Natural killer cell (primary cell): ENCODE measurements around the gene KCND2. TPM values are rescaled to one million over a fixed set of nuclear protein-coding genes. Genes with fewer than 3 reads are reported as not detected.

Source experiments
- ATAC-seq, 3 donors: fragments of 150-1000 bp in 2 of 3; fragments of 200-7000 bp in 1 of 3; cut with Tn5 transposase; 1 replicate in 1 of 3; 2 replicates in 2 of 3; pipeline ENCODE4 v1.10.0; 2021; ENCODE audit warnings: mild to moderate bottlenecking in 2 of 3, moderate library complexity in 2 of 3
- DNase-seq, 2 donors: peaks; one replicate each; pipeline versions ENCODE4 v3.0.0 to v3.0.0-alpha.2; 2013 to 2021; ENCODE audit warnings: mixed read lengths in 1 of 2
- H3K27ac ChIP-seq: one replicate; pipeline ENCODE4 v1.5.1; 2013; ENCODE audit warnings: mild to moderate bottlenecking, low read length
- H3K27me3 ChIP-seq: one replicate; pipeline ENCODE4 v1.6.1; 2013; ENCODE audit warnings: low read length; ENCODE audit not compliant: control insufficient read depth, insufficient read depth
- H3K36me3 ChIP-seq: one replicate; pipeline ENCODE4 v1.6.1; 2013; ENCODE audit warnings: low read length; ENCODE audit not compliant: control insufficient read depth, insufficient read depth
- H3K4me1 ChIP-seq: one replicate; pipeline ENCODE4 v1.6.1; 2013; ENCODE audit warnings: low read length; ENCODE audit not compliant: control insufficient read depth, insufficient read depth
- H3K4me3 ChIP-seq: one replicate; pipeline ENCODE4 v1.5.1; 2013; ENCODE audit warnings: low read length
- H3K9me3 ChIP-seq: one replicate; pipeline ENCODE4 v1.6.1; 2013; ENCODE audit warnings: low read length; ENCODE audit not compliant: control insufficient read depth, insufficient read depth
- H3K27ac Mint-ChIP-seq, 2 donors: one replicate each; pipeline ENCODE4 v1.8.0; 2022; ENCODE audit warnings: mild to moderate bottlenecking in 2 of 2, mixed read lengths in 2 of 2, moderate library complexity in 1 of 2
- H3K27me3 Mint-ChIP-seq, 2 donors: one replicate each; pipeline ENCODE4 v1.8.0; 2022; ENCODE audit warnings: low read depth in 2 of 2, mixed read lengths in 2 of 2
- H3K36me3 Mint-ChIP-seq: one replicate; pipeline ENCODE4 v1.8.0; 2022; ENCODE audit warnings: mixed read lengths
- H3K4me1 Mint-ChIP-seq, 2 donors: one replicate each; pipeline ENCODE4 v1.8.0; 2022; ENCODE audit warnings: mixed read lengths in 2 of 2
- H3K4me3 Mint-ChIP-seq: one replicate; pipeline ENCODE4 v1.8.0; 2022; ENCODE audit warnings: mild to moderate bottlenecking, moderate library complexity, mixed read lengths
- H3K9me3 Mint-ChIP-seq, 2 donors: one replicate each; pipeline ENCODE4 v1.8.0; 2022; ENCODE audit warnings: mixed read lengths in 2 of 2
- WGBS: methylation state at CpG from one replicate; pipeline ENCODE4 v1.1.7; 2013; ENCODE audit warnings: missing lambda C conversion rate; ENCODE audit not compliant: insufficient coverage; 5-methylcytosine and 5-hydroxymethylcytosine counted together
- intact Hi-C: fragments of 100-400 bp; cut with micrococcal nuclease; formaldehyde crosslinking; loops from one replicate; pipeline ENCODE4 v1.14.2; 2022
- total RNA-seq, 4 donors: library from RNA; stranded (reverse); fragments of 120-200 nt in 1 of 4; gene quantifications; one replicate each; pipeline versions ENCODE4 v1.2.3 to v1.2.4, GENCODE V29; 2013 to 2022
- TF ChIP-seq, protein P1 (sequence below): fragments of 200-600 bp; IDR thresholded peaks from one replicate; pipeline ENCODE4 v1.8.0; 2022; ENCODE audit warnings: antibody characterized with exemption

KCND2 gene
- total RNA-seq, 3 donors from 2014 or later (not counting 1 experiment from before 2014, with no cell fraction given) = not detected

- no peaks in the 10 kb centered on the region for H3K9me3 ChIP-seq
- no peaks in the 10 kb centered on the region for H3K36me3 ChIP-seq
- H3K9me3 Mint-ChIP-seq = peaks cover 23 to 26% of the 10 kb centered on the region in 2 donors
- TF ChIP-seq, protein P1, sequence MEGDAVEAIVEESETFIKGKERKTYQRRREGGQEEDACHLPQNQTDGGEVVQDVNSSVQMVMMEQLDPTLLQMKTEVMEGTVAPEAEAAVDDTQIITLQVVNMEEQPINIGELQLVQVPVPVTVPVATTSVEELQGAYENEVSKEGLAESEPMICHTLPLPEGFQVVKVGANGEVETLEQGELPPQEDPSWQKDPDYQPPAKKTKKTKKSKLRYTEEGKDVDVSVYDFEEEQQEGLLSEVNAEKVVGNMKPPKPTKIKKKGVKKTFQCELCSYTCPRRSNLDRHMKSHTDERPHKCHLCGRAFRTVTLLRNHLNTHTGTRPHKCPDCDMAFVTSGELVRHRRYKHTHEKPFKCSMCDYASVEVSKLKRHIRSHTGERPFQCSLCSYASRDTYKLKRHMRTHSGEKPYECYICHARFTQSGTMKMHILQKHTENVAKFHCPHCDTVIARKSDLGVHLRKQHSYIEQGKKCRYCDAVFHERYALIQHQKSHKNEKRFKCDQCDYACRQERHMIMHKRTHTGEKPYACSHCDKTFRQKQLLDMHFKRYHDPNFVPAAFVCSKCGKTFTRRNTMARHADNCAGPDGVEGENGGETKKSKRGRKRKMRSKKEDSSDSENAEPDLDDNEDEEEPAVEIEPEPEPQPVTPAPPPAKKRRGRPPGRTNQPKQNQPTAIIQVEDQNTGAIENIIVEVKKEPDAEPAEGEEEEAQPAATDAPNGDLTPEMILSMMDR = no peak
- ATAC-seq (no peak), DNase-seq (no peak)
- no peak overlapping the region for H3K27ac Mint-ChIP-seq
- H3K4me1 Mint-ChIP-seq = no peaks in the 10 kb centered on the region
- no peaks in the 10 kb centered on the region for H3K27me3 Mint-ChIP-seq
- H3K4me1 ChIP-seq = no peaks in the 10 kb centered on the region
- H3K4me3 Mint-ChIP-seq = no peak overlapping the region
- H3K27ac ChIP-seq = no peak overlapping the region
- H3K4me3 ChIP-seq = no peak overlapping the region
- no peaks in the 10 kb centered on the region for H3K27me3 ChIP-seq
- intact Hi-C loops = no loop called here
- peaks cover 7% of the 10 kb centered on the region for H3K36me3 Mint-ChIP-seq
Observed at GRCh38 chr7:120256344-120257070, 16.5 kb upstream of the KCND2 start.

DNA sequence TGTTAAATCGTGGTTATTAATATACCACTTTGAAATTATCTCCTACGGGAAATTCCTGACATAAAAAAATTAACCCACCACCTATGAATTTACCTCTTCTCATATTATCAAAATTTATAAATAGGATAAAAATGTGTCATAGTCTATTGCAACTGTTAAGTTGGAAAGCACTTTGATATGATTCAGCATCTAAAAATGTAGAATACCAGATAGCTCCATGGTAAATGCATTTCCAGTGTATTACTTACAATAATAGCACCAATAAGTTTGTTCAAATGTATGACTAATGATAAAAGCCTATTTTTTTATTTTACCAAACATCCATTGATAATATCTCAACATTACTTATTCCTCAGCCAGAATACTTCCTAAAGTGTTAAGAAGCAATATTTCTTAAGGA lies 13.6 kb upstream of the KCND2 start:
- WGBS = no CpG with 5 or more reads among the region's 2 CpGs
- Mint-ChIP-seq H3K4me1 (no peaks in the 10 kb centered on the region), H3K9me3 (peaks cover 20 to 21% of the 10 kb centered on the region in 2 donors), H3K27ac (no peak overlapping the region), H3K36me3 (peaks cover 7% of the 10 kb centered on the region), H3K4me3 (no peak overlapping the region), H3K27me3 (no peaks in the 10 kb centered on the region)
- TF ChIP-seq, protein P1 = no peak
- no peaks in the 10 kb centered on the region for H3K27me3 ChIP-seq
- H3K4me1 ChIP-seq = no peaks in the 10 kb centered on the region
- DNase-seq (no peak), ATAC-seq (no peak)
- H3K4me3 ChIP-seq = no peak overlapping the region
- no peaks in the 10 kb centered on the region for H3K9me3 ChIP-seq
- no peaks in the 10 kb centered on the region for H3K36me3 ChIP-seq
- no peak overlapping the region for H3K27ac ChIP-seq
- intact Hi-C loops = no loop called here

DNA sequence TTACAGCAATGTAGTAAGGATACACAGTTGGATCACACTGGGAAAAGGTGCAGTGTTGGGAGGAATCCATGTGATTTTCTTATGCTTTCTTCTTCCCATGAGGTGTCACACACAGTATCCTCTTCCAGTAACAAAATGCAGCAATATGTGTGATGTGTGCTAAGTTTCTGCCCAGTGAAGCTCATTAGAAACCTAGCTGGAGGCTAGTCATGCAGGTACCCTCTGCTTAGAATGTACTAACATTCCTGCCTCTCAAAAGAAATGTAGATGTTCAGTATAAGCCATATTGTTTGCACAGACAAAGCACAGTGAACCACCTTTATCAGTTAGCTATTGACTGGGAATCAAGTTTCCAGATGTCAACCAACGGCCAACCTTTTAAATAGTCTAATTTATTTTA lies 12.9 kb upstream of the KCND2 start:
- H3K27ac ChIP-seq = no peak overlapping the region
- no peaks in the 10 kb centered on the region for H3K4me1 Mint-ChIP-seq
- DNase-seq = no peak
- no peak for ATAC-seq
- TF ChIP-seq, protein P1 = no peak
- no peak overlapping the region for H3K4me3 Mint-ChIP-seq
- no CpG with 5 or more reads among the region's 1 CpG for WGBS
- no peaks in the 10 kb centered on the region for H3K27me3 ChIP-seq
- H3K36me3 ChIP-seq = no peaks in the 10 kb centered on the region
- H3K36me3 Mint-ChIP-seq = peaks cover 7% of the 10 kb centered on the region
- no peak overlapping the region for H3K27ac Mint-ChIP-seq
- no peaks in the 10 kb centered on the region for H3K9me3 ChIP-seq
- no peaks in the 10 kb centered on the region for H3K27me3 Mint-ChIP-seq
- no peaks in the 10 kb centered on the region for H3K4me1 ChIP-seq
- H3K9me3 Mint-ChIP-seq = peaks cover 20% of the 10 kb centered on the region in 2 donors
- no peak overlapping the region for H3K4me3 ChIP-seq
- intact Hi-C loops = no loop called here

DNA sequence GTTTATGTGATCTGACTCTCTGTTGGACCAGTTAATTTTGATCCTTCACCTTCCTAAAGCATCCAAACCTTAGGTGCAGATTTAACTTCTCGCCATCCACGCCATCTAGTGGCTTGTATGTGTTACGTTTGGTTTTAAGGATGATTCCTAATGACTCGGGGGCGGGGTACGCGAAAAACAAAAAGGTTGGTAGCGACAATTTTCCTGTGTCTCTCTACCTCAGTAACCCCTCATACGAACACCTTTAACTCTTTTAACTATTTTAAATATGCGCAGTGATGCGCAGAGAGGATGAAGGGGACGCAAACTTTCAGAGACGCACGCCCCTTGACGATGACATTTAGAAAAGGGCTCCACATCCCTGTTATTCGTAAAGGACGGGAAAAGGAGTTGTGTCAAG lies 714 bp upstream of the KCND2 start:
- TF ChIP-seq, protein P1 = no peak

More for the DNA sequence above, 714 bp upstream of the KCND2 start:
- no peaks in the 10 kb centered on the region for H3K4me1 Mint-ChIP-seq
- WGBS = 2% methylated on average over 14 of the region's 17 CpGs
- DNase-seq (no peak), ATAC-seq (no peak)
- H3K27ac ChIP-seq = no peak overlapping the region
- H3K27ac Mint-ChIP-seq = no peak overlapping the region
- H3K4me3 Mint-ChIP-seq = no peak overlapping the region
- peaks cover 4% of the 10 kb centered on the region for H3K27me3 ChIP-seq
- peaks cover 4 to 5% of the 10 kb centered on the region in 2 donors for H3K9me3 Mint-ChIP-seq
- peaks cover 7% of the 10 kb centered on the region for H3K9me3 ChIP-seq
- H3K36me3 ChIP-seq = no peaks in the 10 kb centered on the region
- intact Hi-C loops = no loop called here
- peaks cover 5% of the 10 kb centered on the region for H3K4me1 ChIP-seq
- peaks cover 0 to 4% of the 10 kb centered on the region in 2 donors for H3K27me3 Mint-ChIP-seq
- H3K4me3 ChIP-seq = no peak overlapping the region
- no peaks in the 10 kb centered on the region for H3K36me3 Mint-ChIP-seq
